Gastroesophageal sphincter (tissue), 2 donors: ENCODE measurements around the gene CSGALNACT2.

Experiments
- EP300 ChIP-seq: sonication (generic); formaldehyde crosslinking; IDR thresholded peaks from one replicate; pipeline ENCODE4 v1.6.1; 2017; ENCODE audit warnings: antibody characterized with exemption, mild to moderate bottlenecking
- POLR2A ChIP-seq, 2 donors: fragments of 450-650 bp; IDR thresholded peaks; one replicate each; pipeline ENCODE4 v1.6.1; 2017; ENCODE audit warnings: antibody characterized with exemption in 2 of 2, mild to moderate bottlenecking in 2 of 2, moderate library complexity in 1 of 2

DNA sequence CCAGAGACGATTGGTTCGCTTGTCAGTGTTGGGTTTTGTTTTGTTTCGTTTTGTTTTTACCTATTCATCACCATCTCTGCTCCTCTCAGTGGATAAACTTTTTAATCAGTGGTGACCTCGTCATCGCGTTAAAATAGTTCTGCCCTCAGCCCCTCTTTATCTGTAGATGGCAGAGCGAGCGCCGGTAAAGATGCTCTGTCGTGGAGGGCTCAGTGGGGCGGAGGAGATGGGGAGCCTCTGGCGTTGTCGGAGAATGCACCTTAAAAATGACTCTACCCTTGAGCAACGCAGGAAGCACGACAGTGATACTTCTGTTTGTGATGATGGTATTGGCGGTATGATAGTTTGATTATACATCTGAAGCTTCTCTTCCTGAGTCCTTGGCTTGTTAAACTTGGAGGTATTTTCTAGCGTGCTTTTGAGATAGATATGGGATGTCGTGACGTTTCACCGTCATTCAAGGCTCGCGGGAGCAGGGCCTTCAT, 554 bp downstream of the CSGALNACT2 start:
- TF ChIP-seq EP300 (no peak), POLR2A (IDR thresholded peaks at IDR 0.05) (no peak)
